OCI-LY7 (cell line): ENCODE data around the gene NUP43.

Experiments used
- EZH2phosphoT487 ChIP-seq: fragments of 200-600 bp; sonication (generic); IDR thresholded peaks from 2 replicates; pipeline ENCODE4 v1.6.1; 2018; ENCODE audit warnings: low read depth, borderline replicate concordance, mild to moderate bottlenecking, mixed run types, antibody characterized with exemption, low read length, moderate library complexity, mixed read lengths
- TF ChIP-seq, protein P1 (sequence below): fragments of 200-600 bp; sonication (generic); conservative IDR thresholded peaks from 2 replicates; pipeline ENCODE4 v1.5.1; 2014; ENCODE audit warnings: mild to moderate bottlenecking, antibody characterized with exemption, low read length, moderate library complexity, mixed read lengths

DNA sequence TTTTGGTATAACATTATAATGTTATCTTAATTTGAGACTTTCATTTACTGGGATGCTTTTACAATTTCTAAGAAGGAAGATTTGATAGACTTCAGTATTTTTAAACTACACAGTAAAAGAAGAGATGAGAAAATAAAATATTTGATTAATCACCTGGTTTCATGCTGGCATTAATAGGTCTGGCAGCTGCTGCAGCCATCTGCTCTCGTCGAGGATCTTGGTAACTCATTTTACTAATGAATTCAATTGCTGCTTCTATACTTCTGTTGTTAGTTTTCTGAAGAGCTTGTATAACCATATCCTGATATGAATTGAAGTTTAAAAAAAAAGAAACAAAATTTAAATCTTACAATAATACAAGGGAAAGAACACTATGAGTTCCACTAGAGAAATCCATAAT lies 51.4 kb downstream of the NUP43 start:
- TF ChIP-seq, protein P1, sequence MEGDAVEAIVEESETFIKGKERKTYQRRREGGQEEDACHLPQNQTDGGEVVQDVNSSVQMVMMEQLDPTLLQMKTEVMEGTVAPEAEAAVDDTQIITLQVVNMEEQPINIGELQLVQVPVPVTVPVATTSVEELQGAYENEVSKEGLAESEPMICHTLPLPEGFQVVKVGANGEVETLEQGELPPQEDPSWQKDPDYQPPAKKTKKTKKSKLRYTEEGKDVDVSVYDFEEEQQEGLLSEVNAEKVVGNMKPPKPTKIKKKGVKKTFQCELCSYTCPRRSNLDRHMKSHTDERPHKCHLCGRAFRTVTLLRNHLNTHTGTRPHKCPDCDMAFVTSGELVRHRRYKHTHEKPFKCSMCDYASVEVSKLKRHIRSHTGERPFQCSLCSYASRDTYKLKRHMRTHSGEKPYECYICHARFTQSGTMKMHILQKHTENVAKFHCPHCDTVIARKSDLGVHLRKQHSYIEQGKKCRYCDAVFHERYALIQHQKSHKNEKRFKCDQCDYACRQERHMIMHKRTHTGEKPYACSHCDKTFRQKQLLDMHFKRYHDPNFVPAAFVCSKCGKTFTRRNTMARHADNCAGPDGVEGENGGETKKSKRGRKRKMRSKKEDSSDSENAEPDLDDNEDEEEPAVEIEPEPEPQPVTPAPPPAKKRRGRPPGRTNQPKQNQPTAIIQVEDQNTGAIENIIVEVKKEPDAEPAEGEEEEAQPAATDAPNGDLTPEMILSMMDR: no peak
- no peak for TF ChIP-seq EZH2phosphoT487
